Trophoblast cell (in vitro differentiated cells and primary cell): ENCODE results near the gene ANO2.
A peak's percentile ranks its signal among the peaks of the same experiment; 100 is the strongest.

Source experiments
- DNase-seq, 2 donors: peaks; one replicate each; pipeline ENCODE4 v3.0.0-alpha.2; 2016
- H2AFZ ChIP-seq: 2 replicates; pipeline ENCODE4 v1.6.1; 2013; ENCODE audit warnings: low read length, moderate library complexity, mild to moderate bottlenecking; ENCODE audit not compliant: insufficient read depth, poor library complexity
- H2AK5ac ChIP-seq: 2 replicates; pipeline ENCODE4 v1.6.1; 2013; ENCODE audit warnings: mild to moderate bottlenecking, low read length
- H2BK120ac ChIP-seq: 2 replicates; pipeline ENCODE4 v1.6.1; 2013; ENCODE audit warnings: low read length, mild to moderate bottlenecking, moderate library complexity; ENCODE audit not compliant: insufficient read depth, poor library complexity
- H2BK12ac ChIP-seq: 2 replicates; pipeline ENCODE4 v1.6.1; 2013; ENCODE audit warnings: mild to moderate bottlenecking, low read length, moderate library complexity
- H2BK5ac ChIP-seq: 2 replicates; pipeline ENCODE4 v1.6.1; 2013; ENCODE audit warnings: low read length, low read depth, moderate library complexity, mild to moderate bottlenecking; ENCODE audit not compliant: poor library complexity
- H3K14ac ChIP-seq: 2 replicates; pipeline ENCODE4 v1.6.1; 2013; ENCODE audit warnings: mild to moderate bottlenecking, low read length
- H3K18ac ChIP-seq: 2 replicates; pipeline ENCODE4 v1.6.1; 2013; ENCODE audit warnings: mild to moderate bottlenecking, low read length
- H3K23ac ChIP-seq: 2 replicates; pipeline ENCODE4 v1.6.1; 2013; ENCODE audit warnings: low read length
- H3K27ac ChIP-seq: 2 replicates; pipeline ENCODE4 v1.5.1; 2013; ENCODE audit warnings: low read depth, mild to moderate bottlenecking, inconsistent platforms, low read length, moderate library complexity
- H3K27me3 ChIP-seq: 2 replicates; pipeline ENCODE4 v1.6.1; 2013; ENCODE audit warnings: inconsistent platforms, mild to moderate bottlenecking, low read length, moderate library complexity; ENCODE audit not compliant: insufficient read depth
- H3K36me3 ChIP-seq, 2 experiments: 1 replicate in 1 of 2; 2 replicates in 1 of 2; pipeline ENCODE4 v1.6.1; 2013; ENCODE audit warnings: low read length in 2 of 2, mild to moderate bottlenecking in 2 of 2, moderate library complexity in 1 of 2; ENCODE audit not compliant: insufficient read depth in 2 of 2, control insufficient read depth in 1 of 2
- H3K4ac ChIP-seq: 2 replicates; pipeline ENCODE4 v1.6.1; 2013; ENCODE audit warnings: low read depth, mild to moderate bottlenecking, low read length, moderate library complexity
- H3K4me1 ChIP-seq, 2 experiments: 1 replicate in 1 of 2; 2 replicates in 1 of 2; pipeline ENCODE4 v1.6.1; 2013; ENCODE audit warnings: low read length in 2 of 2, mild to moderate bottlenecking in 2 of 2, moderate library complexity in 1 of 2; ENCODE audit not compliant: insufficient read depth in 2 of 2, control insufficient read depth in 1 of 2
- H3K4me2 ChIP-seq: 2 replicates; pipeline ENCODE4 v1.6.1; 2013; ENCODE audit warnings: inconsistent platforms, mild to moderate bottlenecking, low read length, moderate library complexity
- H3K4me3 ChIP-seq: 2 replicates; pipeline ENCODE4 v1.5.1; 2013; ENCODE audit warnings: mild to moderate bottlenecking, low read depth, low read length, inconsistent platforms
- H3K79me1 ChIP-seq: one replicate; pipeline ENCODE4 v1.6.1; 2013; ENCODE audit warnings: low read length
- H3K79me2 ChIP-seq: 2 replicates; pipeline ENCODE4 v1.6.1; 2013; ENCODE audit warnings: low read length, mild to moderate bottlenecking; ENCODE audit not compliant: control insufficient read depth, insufficient read depth, poor library complexity
- H3K9ac ChIP-seq: 2 replicates; pipeline ENCODE4 v1.6.1; 2013; ENCODE audit warnings: mild to moderate bottlenecking, low read length
- H3K9me3 ChIP-seq: 2 replicates; pipeline ENCODE4 v1.6.1; 2013; ENCODE audit warnings: low read depth, mild to moderate bottlenecking, control low read depth, inconsistent platforms, low read length; ENCODE audit not compliant: insufficient read depth
- H4K12ac ChIP-seq: 2 replicates; pipeline ENCODE4 v1.6.1; 2013; ENCODE audit warnings: low read depth, mild to moderate bottlenecking, low read length, moderate library complexity
- H4K8ac ChIP-seq: 2 replicates; pipeline ENCODE4 v1.6.1; 2013; ENCODE audit warnings: low read depth, mild to moderate bottlenecking, low read length, moderate library complexity
- H4K91ac ChIP-seq: one replicate; pipeline ENCODE4 v1.6.1; 2013; ENCODE audit warnings: low read depth, mild to moderate bottlenecking, low read length, moderate library complexity
- WGBS: extraction: QIAGEN DNeasy Blood & Tissue Kit; methylation state at CpG from one replicate; pipeline ENCODE4 v1.1.7; 2013; ENCODE audit warnings: missing lambda C conversion rate; ENCODE audit not compliant: insufficient read length, insufficient coverage; ENCODE audit errors: extremely low coverage; 5-methylcytosine and 5-hydroxymethylcytosine counted together

Gene ANO2

DNA sequence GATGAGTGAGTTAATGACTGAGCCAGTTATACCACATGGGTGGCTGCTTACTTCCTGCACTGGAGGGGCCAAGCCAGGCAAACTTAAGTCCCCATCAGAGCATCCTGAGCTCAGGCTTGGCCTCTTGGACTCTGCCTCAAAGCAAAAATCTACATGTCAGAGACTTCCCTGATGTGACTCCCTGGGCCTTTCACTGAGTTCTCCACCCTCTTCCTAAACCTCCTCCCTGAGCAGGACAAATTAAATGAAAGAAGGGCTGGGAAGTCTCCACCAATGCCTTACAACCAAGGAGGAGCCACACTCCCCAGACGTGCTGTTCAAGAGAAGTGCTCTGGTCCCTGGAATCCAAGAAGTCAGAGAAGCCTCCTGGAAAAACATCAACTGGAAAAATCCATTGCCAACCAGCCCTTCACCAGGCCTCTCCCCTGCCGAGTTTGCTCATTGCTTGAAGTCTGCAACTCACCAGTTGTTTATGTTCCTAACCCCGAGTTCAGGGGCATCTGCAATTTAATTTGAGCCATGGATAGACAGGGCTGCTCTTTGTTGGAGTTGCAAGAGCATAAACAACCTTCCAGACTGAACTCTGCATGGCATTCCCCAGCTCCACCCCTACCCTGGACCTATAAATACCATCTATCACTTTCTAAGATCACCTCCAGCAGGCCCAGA, 160.5 kb downstream of the ANO2 start:
- no peaks in the 10 kb centered on the region for H3K4me1 ChIP-seq
- no peak for DNase-seq
- H2AFZ ChIP-seq: no peak overlapping the region
- no peaks in the 10 kb centered on the region for H3K36me3 ChIP-seq
- H3K4me2 ChIP-seq: no peak overlapping the region
- H3K9ac ChIP-seq: no peak overlapping the region
- H4K8ac ChIP-seq: no peak overlapping the region
- H3K23ac ChIP-seq: no peak overlapping the region
- no peaks in the 10 kb centered on the region for H3K79me1 ChIP-seq
- no peak overlapping the region for H3K14ac ChIP-seq
- no peaks in the 10 kb centered on the region for H3K79me2 ChIP-seq
- H3K27ac ChIP-seq: no peak overlapping the region
- H2BK5ac ChIP-seq: no peak overlapping the region
- H4K91ac ChIP-seq: no peak overlapping the region
- WGBS: no CpG with 5 or more reads among the region's 3 CpGs
- H2BK120ac ChIP-seq: no peak overlapping the region
- no peak overlapping the region for H3K4me3 ChIP-seq
- H3K4ac ChIP-seq: no peak overlapping the region
- H2AK5ac ChIP-seq: no peak overlapping the region
- no peaks in the 10 kb centered on the region for H3K27me3 ChIP-seq
- no peak overlapping the region for H4K12ac ChIP-seq
- peaks cover 4% of the 10 kb centered on the region for H3K9me3 ChIP-seq
- H3K18ac ChIP-seq: no peak overlapping the region
- H2BK12ac ChIP-seq: no peak overlapping the region

DNA sequence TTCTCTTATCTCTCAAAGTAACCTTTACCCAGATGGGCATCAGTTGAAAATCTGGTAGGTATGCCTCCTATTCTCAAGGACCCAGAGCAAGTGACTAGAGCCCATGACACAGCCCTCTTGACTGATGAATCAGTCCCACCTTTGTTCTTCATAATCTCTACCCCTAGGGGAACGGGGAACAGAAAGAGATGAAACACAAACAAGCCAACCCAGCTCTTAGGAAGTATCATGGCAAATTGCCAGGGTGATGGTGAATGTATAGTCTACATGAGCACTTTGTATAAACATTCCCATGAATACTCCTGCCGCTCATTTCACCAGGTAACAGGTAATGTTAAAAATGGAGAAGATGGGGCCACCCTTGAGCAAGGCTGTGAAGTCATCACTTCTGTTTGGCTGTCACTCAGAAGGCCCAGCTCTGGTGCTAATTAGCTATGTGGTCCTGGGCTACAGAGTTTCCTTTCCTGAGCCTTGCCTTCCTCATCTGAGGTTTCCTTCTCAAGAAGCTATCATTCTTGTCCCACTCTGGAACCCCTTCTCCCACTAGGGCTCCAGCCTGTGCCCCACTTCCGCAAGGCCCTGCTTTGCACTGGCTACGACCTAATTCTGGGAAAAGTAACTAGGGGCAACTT, 161.7 kb downstream of the ANO2 start:
- Histone ChIP-seq H3K4ac (no peak overlapping the region), H3K79me1 (no peaks in the 10 kb centered on the region), H3K14ac (no peak overlapping the region), H2AK5ac (no peak overlapping the region), H3K4me3 (no peak overlapping the region), H3K4me1 (no peaks in the 10 kb centered on the region), H3K27me3 (no peaks in the 10 kb centered on the region), H3K18ac (no peak overlapping the region), H3K9ac (no peak overlapping the region), H2BK12ac (no peak overlapping the region), H3K23ac (no peak overlapping the region), H3K36me3 (no peaks in the 10 kb centered on the region), H2BK120ac (no peak overlapping the region), H3K27ac (no peak overlapping the region), H2AFZ (no peak overlapping the region), H2BK5ac (no peak overlapping the region), H4K12ac (no peak overlapping the region), H4K8ac (no peak overlapping the region), H4K91ac (no peak overlapping the region), H3K4me2 (no peak overlapping the region), H3K9me3 (peaks cover 4% of the 10 kb centered on the region), H3K79me2 (no peaks in the 10 kb centered on the region)
- no CpG with 5 or more reads among the region's 4 CpGs for WGBS
- peak in 1 of 2 donors; percentile 12 for DNase-seq

DNA sequence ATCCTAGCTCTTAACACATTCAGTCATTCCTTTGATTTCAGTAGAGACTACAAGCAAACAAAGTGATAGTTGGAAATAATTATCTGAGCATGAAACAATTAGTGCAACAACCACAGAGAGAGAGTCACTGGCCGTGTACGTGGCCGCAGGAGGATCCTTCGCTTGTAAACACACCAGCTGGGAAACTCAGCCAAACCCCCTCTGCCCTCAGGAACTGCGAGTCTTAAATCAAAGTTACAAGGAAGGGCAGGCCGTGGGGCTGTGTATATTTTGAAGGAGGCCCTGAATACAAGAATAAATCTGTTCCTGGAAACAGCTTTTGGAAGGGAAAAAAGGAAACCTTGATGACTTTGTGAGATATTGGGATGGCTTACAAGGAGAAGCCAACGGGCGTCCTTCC, 164.5 kb downstream of the ANO2 start:
- Histone ChIP-seq H3K27ac (no peak overlapping the region), H3K79me1 (no peaks in the 10 kb centered on the region), H3K36me3 (no peaks in the 10 kb centered on the region), H4K8ac (no peak overlapping the region), H3K4me2 (no peak overlapping the region), H2BK5ac (no peak overlapping the region), H4K91ac (no peak overlapping the region), H3K9ac (no peak overlapping the region), H3K9me3 (no peaks in the 10 kb centered on the region), H2AFZ (no peak overlapping the region), H2BK12ac (no peak overlapping the region), H3K23ac (no peak overlapping the region), H3K4me3 (no peak overlapping the region), H3K4ac (no peak overlapping the region), H3K79me2 (no peaks in the 10 kb centered on the region), H4K12ac (no peak overlapping the region), H3K27me3 (no peaks in the 10 kb centered on the region), H3K18ac (no peak overlapping the region), H2AK5ac (no peak overlapping the region), H3K14ac (no peak overlapping the region), H2BK120ac (no peak overlapping the region), H3K4me1 (no peaks in the 10 kb centered on the region)
- no CpG with 5 or more reads among the region's 8 CpGs for WGBS
- no peak for DNase-seq

DNA sequence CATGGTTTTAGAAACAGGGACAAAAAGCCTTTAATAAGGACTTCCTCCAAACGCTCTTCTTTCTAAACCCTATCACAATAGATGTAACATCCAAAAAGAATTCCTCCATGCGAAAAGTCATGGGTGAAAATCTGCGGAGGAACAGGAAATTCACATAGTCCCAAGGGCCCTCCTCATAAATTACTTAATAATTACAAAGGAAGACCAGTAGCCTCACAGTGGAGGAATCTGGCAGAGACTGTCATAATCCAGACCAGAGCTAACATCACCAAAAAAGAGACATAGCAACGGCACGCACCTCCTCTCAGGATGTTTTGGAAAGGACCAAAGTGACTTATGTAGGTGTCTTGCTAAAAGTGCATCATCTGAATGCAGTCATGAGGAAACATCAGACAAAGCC, 165.7 kb downstream of the ANO2 start:
- no peak overlapping the region for H3K4ac ChIP-seq
- no peak overlapping the region for H4K8ac ChIP-seq
- H4K12ac ChIP-seq: no peak overlapping the region
- no peaks in the 10 kb centered on the region for H3K4me1 ChIP-seq
- H3K4me2 ChIP-seq: no peak overlapping the region
- no peak overlapping the region for H3K4me3 ChIP-seq
- H3K9ac ChIP-seq: no peak overlapping the region
- H3K9me3 ChIP-seq: no peaks in the 10 kb centered on the region
- no peaks in the 10 kb centered on the region for H3K79me2 ChIP-seq
- H2BK12ac ChIP-seq: no peak overlapping the region
- H2BK5ac ChIP-seq: no peak overlapping the region
- no peak for DNase-seq
- H3K14ac ChIP-seq: no peak overlapping the region
- no peak overlapping the region for H3K27ac ChIP-seq
- WGBS: no CpG with 5 or more reads among the region's 5 CpGs
- H2BK120ac ChIP-seq: no peak overlapping the region
- no peak overlapping the region for H2AFZ ChIP-seq
- H4K91ac ChIP-seq: no peak overlapping the region
- H2AK5ac ChIP-seq: no peak overlapping the region
- no peak overlapping the region for H3K18ac ChIP-seq
- H3K23ac ChIP-seq: no peak overlapping the region
- H3K36me3 ChIP-seq: no peaks in the 10 kb centered on the region
- no peaks in the 10 kb centered on the region for H3K79me1 ChIP-seq
- no peaks in the 10 kb centered on the region for H3K27me3 ChIP-seq
